MG63 (cell line): Measurements from ENCODE around the gene C6. TPM values are rescaled to one million over a fixed set of nuclear protein-coding genes. Genes with fewer than 3 reads are reported as not detected.
"Not testable (repeated sequence)": the region's sequence is repeated elsewhere in the genome, so short reads cannot be mapped to it uniquely, and the experiment has no call there.

Experiments used
- DNase-seq: peaks from one replicate; pipeline ENCODE4 v3.0.0-alpha.2; 2020
- H3K27me3 ChIP-seq: fragments of 250-450 bp; sonication (Bioruptor Pico); 2 replicates; pipeline ENCODE4 v1.5.1; 2020; ENCODE audit warnings: mild to moderate bottlenecking, moderate library complexity
- H3K36me3 ChIP-seq: fragments of 250-450 bp; sonication (Bioruptor Pico); 2 replicates; pipeline ENCODE4 v1.5.1; 2020; ENCODE audit warnings: mild to moderate bottlenecking, moderate library complexity
- H3K4me3 ChIP-seq: fragments of 250-450 bp; sonication (Bioruptor Pico); 2 replicates; pipeline ENCODE4 v1.5.1; 2020; ENCODE audit warnings: mild to moderate bottlenecking, moderate library complexity
- H3K9me3 ChIP-seq: fragments of 250-450 bp; sonication (Bioruptor Pico); 2 replicates; pipeline ENCODE4 v1.5.1; 2020; ENCODE audit warnings: mild to moderate bottlenecking, moderate library complexity
- total RNA-seq: library from RNA; depleted of rRNA; stranded (reverse); fragments of >200 nt; shearing (Covaris generic); gene quantifications from 2 replicates; pipeline ENCODE4 v1.2.3, GENCODE V29; 2014; ENCODE audit warnings: low replicate concordance

Gene C6
- total RNA-seq, 1 experiment from 2014 or later: not detected

DNA sequence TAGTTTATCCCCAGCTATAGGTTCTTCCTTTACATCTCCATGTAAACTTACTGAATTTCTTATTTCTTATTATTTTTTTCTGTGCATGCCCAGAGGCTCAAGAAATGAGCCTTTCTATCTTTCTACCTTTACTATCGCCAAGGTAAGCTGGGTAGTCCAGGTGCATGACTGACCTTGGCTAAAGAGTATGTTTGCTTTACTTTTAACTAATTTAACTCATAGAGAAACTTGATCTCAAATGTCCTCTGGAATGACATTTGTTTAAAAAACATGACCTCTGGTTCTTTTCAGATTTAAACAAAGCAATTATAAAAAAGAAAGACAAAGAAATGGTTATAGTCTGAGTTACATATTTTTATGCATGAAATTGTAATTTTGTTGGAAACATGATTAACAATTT is 397 bp downstream of the C6 start:
- H3K4me3 ChIP-seq: no peak overlapping the region
- no peaks in the 10 kb centered on the region for H3K27me3 ChIP-seq
- no peaks in the 10 kb centered on the region for H3K9me3 ChIP-seq
- no peak for DNase-seq
- H3K36me3 ChIP-seq: no peaks in the 10 kb centered on the region

DNA sequence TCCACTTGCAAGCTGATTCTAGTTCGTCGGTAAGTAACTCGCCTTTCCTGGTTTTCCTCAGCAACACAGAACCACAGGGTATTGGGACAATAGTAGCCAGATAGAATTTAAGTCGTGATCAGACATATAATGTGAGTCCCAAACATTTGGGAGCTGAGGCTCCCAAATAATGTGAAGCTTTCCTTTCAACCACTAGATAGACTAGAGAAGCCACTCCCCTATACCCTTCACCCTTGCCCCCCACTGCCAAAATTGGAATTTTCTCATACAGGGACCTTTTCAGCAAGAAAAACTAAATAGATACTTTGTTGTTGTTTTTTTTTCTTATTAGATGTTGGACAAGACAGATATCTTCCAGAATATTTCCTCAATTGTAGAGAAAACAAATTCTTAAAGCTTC is 1.9 kb downstream of the C6 start:
- Histone ChIP-seq H3K9me3 (no peaks in the 10 kb centered on the region), H3K4me3 (no peak overlapping the region), H3K27me3 (no peaks in the 10 kb centered on the region), H3K36me3 (no peaks in the 10 kb centered on the region)
- DNase-seq: no peak

DNA sequence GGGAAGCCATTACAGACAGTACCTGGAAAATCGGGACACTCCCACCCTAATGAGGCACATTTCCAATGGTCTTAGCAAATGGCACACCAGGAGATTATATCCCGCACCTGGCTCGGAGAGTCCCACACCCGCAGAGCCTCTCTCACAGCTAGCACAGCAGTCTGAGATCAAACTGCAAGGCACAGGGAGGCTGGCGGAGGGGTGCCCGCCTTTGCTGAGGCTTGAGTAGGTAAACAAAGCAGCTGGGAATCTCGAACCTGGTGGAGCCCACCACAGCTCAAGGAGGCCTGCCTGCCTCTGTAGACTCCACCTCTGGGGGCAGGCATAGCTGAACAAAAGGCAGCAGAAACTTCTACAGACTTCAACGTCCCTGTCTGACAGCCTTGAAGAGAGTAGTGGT is 7.9 kb downstream of the C6 start:
- not testable (repeated sequence) for H3K36me3 ChIP-seq, DNase-seq, H3K9me3 ChIP-seq, H3K4me3 ChIP-seq, H3K27me3 ChIP-seq

DNA sequence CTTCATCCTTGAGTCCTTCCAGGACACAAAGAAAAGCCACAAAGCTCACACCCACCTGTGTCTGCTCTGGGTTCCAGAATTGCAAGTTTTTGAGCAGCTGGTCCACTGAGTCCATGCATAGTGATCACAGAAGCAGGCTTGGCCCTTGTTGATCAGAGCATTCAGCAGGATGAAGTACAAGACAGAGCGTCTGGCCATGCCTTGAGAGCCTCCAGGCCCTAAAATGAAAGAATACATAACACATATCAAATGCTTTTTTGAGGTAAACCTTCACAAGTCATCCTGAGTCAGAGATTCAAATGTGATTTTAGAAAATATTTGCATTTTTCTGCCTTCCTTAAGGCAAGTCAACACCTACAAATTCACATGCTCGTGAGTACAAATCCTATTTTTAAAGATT is 10.3 kb downstream of the C6 start:
- Histone ChIP-seq H3K27me3 (no peaks in the 10 kb centered on the region), H3K9me3 (no peaks in the 10 kb centered on the region; the same call in 1 of the 2 replicates), H3K4me3 (no peak overlapping the region), H3K36me3 (no peaks in the 10 kb centered on the region)
- no peak for DNase-seq

DNA sequence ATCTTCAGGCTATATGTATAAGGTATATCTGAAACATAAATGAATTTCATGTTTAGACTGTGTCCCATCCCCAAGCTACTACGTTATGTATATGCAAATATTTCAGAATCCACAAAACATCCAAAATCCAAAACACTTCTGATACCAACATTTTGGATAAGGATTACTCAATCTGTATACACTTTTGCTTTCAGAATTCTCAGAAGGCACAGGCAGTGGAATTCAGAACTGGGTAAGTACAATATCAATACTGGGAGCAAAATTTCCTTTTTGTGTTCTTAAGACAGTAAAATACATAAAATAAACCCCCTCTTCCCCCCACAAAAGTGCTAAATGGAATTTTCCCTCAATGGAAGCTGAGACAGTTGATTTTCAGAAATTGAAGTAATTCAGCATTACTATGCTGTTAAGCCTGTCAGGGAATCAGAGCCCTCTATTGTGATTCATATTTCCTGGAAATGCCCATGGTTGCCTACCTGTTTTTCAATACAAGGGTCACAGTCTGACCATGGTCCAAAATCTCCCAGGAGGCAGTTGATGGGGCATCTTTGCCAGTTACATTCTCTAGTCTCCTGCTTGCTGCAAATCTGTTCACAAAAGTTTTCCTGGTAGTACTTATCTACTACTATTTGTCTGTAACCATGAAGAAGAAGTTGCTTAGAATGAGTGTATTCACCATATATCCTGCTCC is 12.1 kb downstream of the C6 start:
- H3K27me3 ChIP-seq: no peaks in the 10 kb centered on the region
- no peak for DNase-seq
- no peaks in the 10 kb centered on the region; the same call in 1 of the 2 replicates for H3K9me3 ChIP-seq
- no peaks in the 10 kb centered on the region for H3K36me3 ChIP-seq
- no peak overlapping the region for H3K4me3 ChIP-seq

DNA sequence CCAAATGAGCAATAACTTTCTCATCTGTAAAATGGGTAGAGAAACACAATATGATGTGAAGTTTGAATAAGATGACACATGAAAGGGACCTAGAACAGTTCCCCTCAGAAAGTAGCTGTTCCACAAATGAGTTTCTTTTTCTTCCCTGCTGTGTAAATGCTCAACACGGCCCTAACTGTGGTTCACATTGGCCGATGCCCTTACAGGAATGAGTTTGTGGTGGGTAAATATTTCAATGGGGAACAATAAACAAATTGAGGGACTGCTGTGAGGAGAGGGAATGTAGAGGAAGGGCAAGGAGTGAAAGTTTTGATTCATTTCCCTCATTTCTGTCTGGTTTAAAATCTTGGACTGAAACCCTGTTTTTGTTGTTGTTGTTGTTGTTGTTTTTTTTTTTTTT is 12.8 kb downstream of the C6 start:
- Histone ChIP-seq H3K4me3 (no peak overlapping the region), H3K27me3 (no peaks in the 10 kb centered on the region)

DNA sequence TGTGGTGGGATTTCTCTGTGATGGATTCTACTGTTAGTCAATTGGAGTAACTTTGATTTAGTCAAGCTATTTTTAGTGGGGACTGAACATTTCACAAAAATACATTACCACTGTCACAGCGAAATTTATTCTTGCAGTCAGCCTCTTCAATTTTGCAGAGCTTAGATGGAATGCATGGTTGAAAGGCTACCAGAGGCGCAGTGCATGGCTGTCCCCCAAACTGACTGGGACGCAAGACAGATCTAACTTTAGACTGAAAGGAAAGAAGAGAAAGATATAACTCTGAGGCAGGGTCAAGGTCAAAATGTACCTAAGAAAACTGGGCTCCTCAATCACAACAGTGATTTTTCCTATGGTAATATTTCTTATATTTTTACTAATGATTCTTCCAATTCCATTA is 13.7 kb downstream of the C6 start:
- no peaks in the 10 kb centered on the region for H3K36me3 ChIP-seq
- no peaks in the 10 kb centered on the region; the same call in 1 of the 2 replicates for H3K9me3 ChIP-seq
- H3K27me3 ChIP-seq: no peaks in the 10 kb centered on the region
- no peak overlapping the region for H3K4me3 ChIP-seq
- no peak for DNase-seq

More for the DNA sequence above, 12.8 kb downstream of the C6 start:
- no peaks in the 10 kb centered on the region; the same call in 1 of the 2 replicates for H3K9me3 ChIP-seq
- DNase-seq: no peak
- H3K36me3 ChIP-seq: no peaks in the 10 kb centered on the region

DNA sequence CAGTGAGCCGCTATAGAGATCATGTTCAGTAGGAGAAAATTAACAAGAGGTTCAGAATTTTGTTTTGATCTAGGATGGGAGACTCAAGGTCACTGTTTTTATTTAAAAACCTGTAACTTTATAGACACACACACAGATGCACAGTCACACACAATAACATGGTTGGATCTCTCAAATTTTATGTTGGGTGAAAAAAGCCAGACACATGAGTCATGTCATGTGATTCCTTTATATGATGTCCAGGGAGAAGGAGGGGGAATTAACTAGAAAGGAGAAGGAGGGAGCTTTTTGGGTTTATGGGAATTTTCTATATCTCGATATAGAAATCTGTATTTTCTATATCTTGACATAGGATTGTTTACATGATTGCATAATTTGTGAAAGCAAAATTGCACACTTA is 17.1 kb downstream of the C6 start:
- DNase-seq: no peak
- Histone ChIP-seq H3K9me3 (no peaks in the 10 kb centered on the region), H3K36me3 (no peaks in the 10 kb centered on the region), H3K27me3 (no peaks in the 10 kb centered on the region), H3K4me3 (no peak overlapping the region)

DNA sequence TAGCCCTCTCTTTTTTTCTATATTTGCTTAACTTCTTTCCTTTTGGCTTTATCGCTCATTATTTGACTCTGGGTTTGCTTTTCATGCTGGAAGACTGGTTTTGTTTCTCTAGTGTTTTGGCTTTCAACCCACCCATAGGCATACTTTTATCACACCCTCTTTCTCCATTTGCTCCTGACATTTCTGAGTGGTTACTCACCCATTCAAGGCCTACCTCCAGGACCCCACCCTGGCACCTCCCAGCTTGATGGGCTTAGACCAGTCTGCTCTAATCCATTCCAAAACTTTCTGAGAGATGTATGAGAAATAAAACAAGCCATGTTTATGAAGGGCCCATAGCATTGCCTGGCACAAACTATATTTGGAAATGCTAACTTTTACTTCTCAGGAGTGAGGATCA is 18.1 kb downstream of the C6 start:
- no peak for DNase-seq
- Histone ChIP-seq H3K9me3 (no peaks in the 10 kb centered on the region), H3K27me3 (no peaks in the 10 kb centered on the region), H3K36me3 (no peaks in the 10 kb centered on the region), H3K4me3 (no peak overlapping the region)

DNA sequence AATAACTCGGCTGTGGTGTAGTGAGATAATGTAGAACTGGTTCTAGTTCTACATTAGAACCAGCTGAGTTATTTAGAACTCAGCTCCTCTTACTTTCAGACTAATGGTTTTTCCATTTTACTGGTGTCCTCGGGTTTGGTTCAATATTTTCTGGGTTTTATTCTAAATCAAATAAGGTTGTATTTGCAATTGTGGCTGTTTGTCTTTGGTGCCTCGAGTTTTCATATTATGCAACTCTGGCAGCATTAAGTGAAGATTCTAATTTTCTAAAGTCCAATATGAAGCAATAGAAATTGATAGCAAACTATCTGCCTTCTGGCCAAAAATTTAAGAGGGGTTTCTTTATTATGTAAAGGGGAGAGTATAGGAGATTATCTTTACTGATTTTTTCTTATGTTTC is 19.0 kb downstream of the C6 start:
- H3K27me3 ChIP-seq: no peaks in the 10 kb centered on the region
- no peaks in the 10 kb centered on the region for H3K36me3 ChIP-seq
- H3K4me3 ChIP-seq: no peak overlapping the region
- H3K9me3 ChIP-seq: no peaks in the 10 kb centered on the region
- DNase-seq: no peak

DNA sequence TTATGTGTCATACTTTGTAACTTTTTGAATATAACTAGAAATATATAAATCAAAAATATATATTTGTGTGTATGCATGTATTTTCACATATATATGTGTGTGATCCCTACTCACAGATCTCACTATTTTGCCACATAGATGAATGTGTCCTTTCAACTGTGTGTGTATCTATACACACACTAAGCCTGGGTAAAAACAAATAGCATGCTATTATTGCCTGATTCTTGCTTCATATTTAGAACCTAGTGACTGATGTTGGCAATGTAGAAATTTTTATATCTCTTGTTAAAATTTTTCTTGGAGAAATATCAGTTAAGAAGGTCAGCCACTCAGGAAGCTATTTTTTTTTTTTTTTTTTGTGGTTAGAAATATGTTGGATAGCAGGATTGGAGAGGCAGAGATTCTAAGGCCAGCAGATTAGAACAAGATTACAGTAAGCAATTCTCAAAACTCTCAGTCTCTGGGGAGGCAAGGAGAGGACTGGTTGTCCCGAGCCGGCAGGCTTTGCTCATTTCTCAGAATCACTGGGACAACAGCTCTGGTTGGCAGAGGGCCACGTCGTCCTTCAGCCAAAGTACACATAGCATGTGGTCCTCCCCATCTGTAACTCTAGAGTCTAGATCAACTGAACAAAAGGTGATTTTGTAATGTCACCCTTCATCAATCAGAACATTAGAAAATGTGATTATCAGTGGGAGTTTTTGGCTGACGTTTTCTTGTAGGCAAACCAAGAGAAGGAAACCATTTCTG is 19.7 kb downstream of the C6 start:
- Histone ChIP-seq H3K36me3 (no peaks in the 10 kb centered on the region), H3K27me3 (no peaks in the 10 kb centered on the region), H3K9me3 (no peaks in the 10 kb centered on the region), H3K4me3 (no peak overlapping the region)
- DNase-seq: peak; percentile 33

DNA sequence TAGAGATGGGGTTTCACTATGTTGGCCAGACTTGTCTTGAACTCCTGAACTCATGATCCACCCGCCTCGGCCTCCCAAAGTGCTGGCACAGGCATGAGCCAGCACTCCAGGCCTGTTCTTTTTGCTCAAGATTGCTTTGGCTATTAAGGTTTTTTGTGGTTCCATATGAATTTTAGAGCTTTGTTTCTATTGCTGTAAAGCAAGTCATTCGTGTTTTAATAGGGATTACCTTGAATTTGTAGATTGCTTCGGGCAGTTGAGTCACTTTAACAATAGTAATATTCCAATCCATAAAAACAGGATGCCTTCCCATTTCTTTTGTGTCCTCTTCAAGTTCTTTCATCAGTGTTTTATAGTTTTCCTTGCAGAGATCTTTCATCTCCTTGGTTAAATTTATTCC is 22.1 kb downstream of the C6 start:
- DNase-seq: no peak
- H3K4me3 ChIP-seq: no peak overlapping the region
- H3K36me3 ChIP-seq: no peaks in the 10 kb centered on the region
- no peaks in the 10 kb centered on the region for H3K27me3 ChIP-seq
- no peaks in the 10 kb centered on the region for H3K9me3 ChIP-seq

DNA sequence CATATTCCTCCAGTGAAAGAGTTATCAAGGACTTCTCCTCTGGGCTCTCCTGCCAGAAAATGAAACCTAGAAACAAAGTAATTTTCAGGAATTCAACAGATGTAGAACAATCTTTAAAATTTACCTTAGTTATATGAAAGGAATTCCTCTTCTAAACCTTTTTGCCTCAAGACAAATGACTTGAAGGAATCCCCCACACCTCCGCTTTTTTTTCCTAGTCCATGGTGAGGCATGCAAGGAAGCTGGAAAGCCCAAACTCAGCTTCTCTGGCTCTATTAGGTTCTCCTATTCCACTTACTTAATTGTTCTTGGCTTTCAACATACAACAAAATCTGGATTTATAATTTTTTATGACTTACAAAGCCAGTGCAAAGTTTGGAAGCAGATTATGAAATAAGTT is 27.2 kb downstream of the C6 start:
- H3K9me3 ChIP-seq: no peaks in the 10 kb centered on the region
- no peaks in the 10 kb centered on the region for H3K27me3 ChIP-seq
- no peaks in the 10 kb centered on the region for H3K36me3 ChIP-seq
- H3K4me3 ChIP-seq: no peak overlapping the region
- no peak for DNase-seq

DNA sequence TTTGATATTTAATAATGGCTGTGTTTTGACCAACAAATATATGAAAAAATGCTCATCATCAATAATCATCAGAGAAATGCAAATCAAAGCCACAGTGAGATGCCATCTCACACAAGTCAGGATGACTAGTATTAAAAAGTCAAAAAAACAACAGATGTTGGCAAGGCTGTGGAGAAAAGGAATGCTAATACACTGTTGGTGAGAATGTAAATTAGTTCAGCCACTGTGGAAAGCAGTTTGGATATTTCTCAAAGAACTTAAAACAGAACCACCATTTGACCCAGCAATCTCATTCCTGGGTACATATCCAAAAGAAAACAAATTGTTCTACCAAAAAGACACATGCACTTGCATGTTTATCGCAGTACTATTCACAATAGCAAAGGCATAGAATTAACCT is 30.0 kb downstream of the C6 start:
- not testable (repeated sequence) for H3K27me3 ChIP-seq, H3K4me3 ChIP-seq, H3K9me3 ChIP-seq, DNase-seq, H3K36me3 ChIP-seq

DNA sequence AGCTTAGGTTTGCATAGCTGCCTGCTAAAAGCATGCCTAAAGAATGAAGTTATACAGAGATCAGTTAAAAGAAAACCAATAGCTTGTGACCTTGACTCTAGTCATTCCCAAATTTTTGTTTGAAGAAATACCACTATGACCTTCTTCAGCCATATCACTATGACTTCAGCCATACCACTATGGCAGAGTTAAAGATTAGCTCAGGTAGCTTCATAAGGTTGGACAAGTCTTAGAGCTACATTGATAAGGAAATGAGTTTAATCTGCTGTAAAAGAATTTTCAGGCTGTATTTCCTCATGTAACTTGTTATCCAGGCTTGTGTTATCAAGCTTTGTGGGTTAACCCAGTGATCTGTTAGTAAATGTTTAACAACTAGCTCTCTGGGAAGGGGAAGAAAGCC is 30.7 kb downstream of the C6 start:
- Histone ChIP-seq H3K4me3 (no peak overlapping the region), H3K36me3 (no peaks in the 10 kb centered on the region), H3K27me3 (no peaks in the 10 kb centered on the region), H3K9me3 (no peaks in the 10 kb centered on the region)
- no peak for DNase-seq

DNA sequence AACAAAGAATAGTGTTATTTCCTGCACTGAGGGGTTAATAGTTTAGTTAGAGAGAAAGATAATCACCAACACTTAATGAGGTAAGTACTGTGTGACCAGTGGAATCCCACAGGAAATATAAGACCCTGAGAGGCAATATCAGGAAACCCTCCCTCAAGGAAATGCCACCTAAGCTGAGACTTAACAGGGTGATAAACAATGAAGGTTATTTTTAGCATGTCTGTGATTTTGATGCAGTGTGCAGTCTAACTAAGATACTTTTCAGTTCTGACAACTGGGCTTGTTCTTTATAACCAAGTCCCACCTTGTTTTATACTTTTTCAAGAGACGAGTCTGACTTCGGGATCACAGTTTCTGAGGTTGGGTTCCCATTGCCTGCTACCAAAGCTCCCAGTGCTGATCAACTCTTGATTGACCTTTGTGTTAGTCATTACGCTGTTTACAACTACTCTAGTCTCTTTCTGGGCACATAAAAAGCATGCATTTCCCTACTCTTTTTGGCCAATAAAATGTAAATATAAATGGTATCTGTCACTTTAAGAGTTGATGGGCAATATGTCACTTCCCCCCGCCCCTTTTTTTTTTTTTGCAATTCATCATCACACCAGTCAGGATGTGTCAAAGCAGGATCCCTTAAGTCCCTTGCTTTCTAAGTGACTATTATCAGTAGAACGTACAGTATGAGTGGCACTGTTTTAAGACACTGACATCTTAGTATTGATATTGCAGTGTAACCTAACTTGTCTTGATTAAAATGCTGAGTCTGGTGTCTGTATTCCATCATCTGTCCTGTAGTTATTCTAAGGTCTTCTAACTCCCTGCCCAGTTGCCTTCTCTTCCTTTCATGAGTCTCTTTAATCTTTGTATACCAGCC is 31.4 kb downstream of the C6 start:
- H3K9me3 ChIP-seq: no peaks in the 10 kb centered on the region
- H3K4me3 ChIP-seq: no peak overlapping the region
- DNase-seq: no peak
- H3K27me3 ChIP-seq: no peaks in the 10 kb centered on the region
- H3K36me3 ChIP-seq: no peaks in the 10 kb centered on the region

DNA sequence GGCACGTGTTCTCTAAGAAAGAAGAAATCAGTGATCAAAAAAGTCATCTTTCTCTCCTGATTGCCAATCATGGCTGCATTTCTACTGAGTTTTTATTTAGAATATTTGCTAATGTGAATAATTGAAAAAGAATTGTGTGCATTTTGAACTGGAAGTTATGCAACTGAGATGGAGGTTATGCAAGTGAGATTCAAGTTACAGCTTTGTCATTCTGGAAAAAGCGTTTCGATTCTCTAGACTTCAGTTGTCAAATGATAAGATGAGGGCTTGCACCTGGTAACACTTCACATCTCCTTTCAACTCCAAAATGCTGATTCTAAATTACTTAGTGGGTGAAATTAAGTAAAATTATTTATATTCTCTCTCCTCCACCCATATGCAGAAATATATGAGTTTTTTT is 36.4 kb downstream of the C6 start:
- no peak for DNase-seq
- Histone ChIP-seq H3K36me3 (no peaks in the 10 kb centered on the region), H3K9me3 (no peaks in the 10 kb centered on the region), H3K27me3 (no peaks in the 10 kb centered on the region; the same call in 1 of the 2 replicates), H3K4me3 (no peak overlapping the region)
